Measurements from ENCODE around the gene IFNL2. TPM values are rescaled to one million over a fixed set of nuclear protein-coding genes. Genes with fewer than 3 reads are reported as not detected.

The IFNL2 gene
- total and polyA plus RNA-seq, 9 of the 15 experiments (the other 6 are each of a cell fraction or from before 2014, with no cell fraction given), result not detected

- TF ChIP-seq ETV5 (CRISPR knock-in tag; IDR thresholded peaks at IDR 0.05; ENCODE audit: low read depth) (no peak), MCM3 (IDR thresholded peaks at IDR 0.05) (no peak), TOE1 (IDR thresholded peaks at IDR 0.05; ENCODE audit: borderline replicate concordance) (no peak), TOE1 (CRISPR knock-in tag; IDR thresholded peaks at IDR 0.05; ENCODE audit: borderline replicate concordance, low read depth) (no peak), L3MBTL2 (IDR thresholded peaks at IDR 0.05) (peak; percentile 60), ZNF740 (CRISPR knock-in tag; IDR thresholded peaks at IDR 0.05) (no peak), ZNF740 (tag; IDR thresholded peaks at IDR 0.05) (no peak), AFF4 (CRISPR knock-in tag; IDR thresholded peaks at IDR 0.05) (0 out of 2 replicates have a peak, but pooled peaks have one; percentile 62), SOX6 (IDR thresholded peaks at IDR 0.05) (peak; percentile 60; the same call in 1 of the 2 replicates), SP1 (CRISPR knock-in tag; IDR thresholded peaks at IDR 0.05) (peak; percentile 65; the same call in 1 of the 2 replicates), ZNF592 (IDR thresholded peaks at IDR 0.05) (peak; percentile 64; the same call in 1 of the 2 replicates), JUND (IDR thresholded peaks at IDR 0.05; ENCODE audit: borderline replicate concordance, low read depth, low read length) (peak; percentile 53; the same call in 1 of the 2 replicates), JUND (tag; IDR thresholded peaks at IDR 0.05; ENCODE audit: borderline replicate concordance, low read depth, low read length) (peak; percentile 48; the same call in 2 of the 3 replicates), SIX5 (IDR thresholded peaks at IDR 0.05; ENCODE audit: borderline replicate concordance in 1 of 2, insufficient read depth in 1 of 2, low read depth in 1 of 2, low read length in 2 of 2) (no peak), E4F1 (CRISPR knock-in tag; IDR thresholded peaks at IDR 0.05; ENCODE audit: borderline replicate concordance) (no peak)
Observed at GRCh38 chr19:39254531-39255345, 13.5 kb upstream of the IFNL2 start (continued).

Measured in K562 (cell line).